NT2/D1 (cell line): ENCODE results near the gene WFS1.

Experiments used
- YY1 ChIP-seq: IDR thresholded peaks from 2 replicates; pipeline ENCODE4 v1.6.1; 2011; ENCODE audit not compliant: insufficient read length, insufficient read depth
- ZNF274 ChIP-seq: IDR thresholded peaks from 2 replicates; pipeline ENCODE4 v1.6.1; 2011; ENCODE audit warnings: mild to moderate bottlenecking, low read depth, low read length

- TF ChIP-seq ZNF274 (no peak), YY1 (no peak)
Measured at GRCh38 chr4:6321361-6321760, 51.7 kb downstream of the WFS1 start.
